Measurements from ENCODE around the gene OGDH.

OGDH gene

GRCh38 chr7:44618753-44619152 lies 12.3 kb downstream of the OGDH start:
- peak; percentile 59 for DNase-seq (ENCODE audit: low spot score)

DNA sequence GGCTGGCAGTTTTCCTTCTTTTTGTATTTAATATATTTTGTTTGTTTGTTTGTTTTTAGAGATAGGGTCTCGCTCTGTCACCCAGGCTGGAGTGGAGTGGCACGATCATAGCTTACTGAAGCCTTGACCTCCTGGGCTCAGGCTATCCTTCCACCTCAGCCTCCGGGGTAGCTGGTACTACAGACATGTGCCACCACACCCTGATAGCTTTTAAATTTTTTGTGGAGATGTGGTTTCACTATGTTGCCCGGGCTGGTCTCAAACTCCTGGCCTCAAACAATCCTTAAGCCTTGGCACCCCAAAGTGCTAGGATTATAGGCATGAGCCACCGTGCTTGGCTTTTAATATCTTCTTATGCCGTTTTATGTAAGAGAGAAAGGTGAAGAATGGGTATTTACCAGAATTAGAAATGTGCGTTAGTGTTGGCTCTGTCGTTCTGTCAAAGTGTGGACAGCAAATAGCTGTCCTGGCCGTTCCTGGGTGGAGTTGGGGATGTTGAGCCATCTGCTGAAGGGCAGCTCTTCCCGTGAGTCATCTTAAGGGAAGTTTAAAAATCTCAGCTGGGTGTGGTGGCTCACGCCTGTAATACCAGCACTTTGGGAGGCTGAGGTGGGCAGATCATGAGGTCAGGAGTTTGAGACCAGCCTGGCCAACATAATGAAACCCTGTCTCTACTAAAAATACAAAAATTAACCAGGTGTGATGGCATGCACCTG lies 14.8 kb downstream of the OGDH start:
- DNase-seq (ENCODE audit: low spot score) = no peak

DNA sequence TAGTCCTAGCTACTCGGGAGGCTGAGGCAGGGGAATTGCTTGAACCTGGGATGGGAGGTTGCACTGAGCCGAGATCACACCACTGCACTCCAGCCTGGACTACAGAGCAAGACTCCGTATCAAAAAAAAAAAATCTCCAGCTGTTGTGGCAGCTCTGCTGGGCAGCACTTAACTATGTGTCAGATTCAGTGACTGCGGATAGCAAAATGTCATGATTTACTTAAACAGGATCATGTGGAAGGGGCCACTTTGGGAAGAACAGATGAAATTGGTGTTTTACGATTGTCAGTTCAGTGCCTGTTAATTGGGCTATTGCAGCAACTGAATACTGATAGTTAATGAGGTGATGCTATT lies 15.3 kb downstream of the OGDH start:
- no peak for DNase-seq (ENCODE audit: low spot score)

DNA sequence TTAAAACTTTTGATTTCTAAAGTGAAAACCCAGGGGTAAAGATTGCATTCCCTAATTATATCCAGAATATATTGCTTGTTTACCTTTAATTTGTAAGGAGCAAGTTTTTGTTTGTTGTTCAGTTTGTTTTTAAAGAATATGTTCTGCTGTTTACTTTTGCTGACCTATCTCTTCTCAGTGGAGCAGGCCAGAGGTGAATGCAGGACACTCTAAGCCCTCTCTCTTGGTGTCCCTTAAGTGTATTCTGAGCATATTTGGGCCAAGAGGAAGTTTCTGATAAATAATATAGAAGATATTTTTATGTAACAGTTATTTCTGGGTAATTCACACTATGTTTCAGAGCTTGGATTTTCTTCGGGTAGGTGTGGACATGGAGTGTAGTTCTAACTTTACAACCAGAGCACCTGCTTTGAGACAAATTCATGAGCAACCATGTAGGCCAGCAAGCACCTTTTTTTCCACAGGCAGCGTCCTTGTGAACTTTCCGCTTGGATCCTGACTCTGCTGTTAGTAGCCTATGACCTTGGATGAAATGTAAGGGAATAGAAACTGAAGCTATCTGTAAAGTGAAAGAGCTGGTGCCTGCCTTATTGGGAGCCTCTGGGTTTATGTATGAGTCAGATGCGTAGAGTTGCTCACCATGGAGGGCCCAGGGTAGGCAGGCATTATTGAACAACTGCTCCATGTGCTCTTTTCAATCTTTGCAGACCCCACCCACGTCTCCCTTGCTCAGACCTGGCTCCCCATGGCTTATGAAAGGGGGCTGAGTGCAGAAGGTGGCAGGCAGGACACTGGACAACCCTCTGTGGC lies 16.1 kb downstream of the OGDH start:
- DNase-seq (ENCODE audit: low spot score) = peak; percentile 67

DNA sequence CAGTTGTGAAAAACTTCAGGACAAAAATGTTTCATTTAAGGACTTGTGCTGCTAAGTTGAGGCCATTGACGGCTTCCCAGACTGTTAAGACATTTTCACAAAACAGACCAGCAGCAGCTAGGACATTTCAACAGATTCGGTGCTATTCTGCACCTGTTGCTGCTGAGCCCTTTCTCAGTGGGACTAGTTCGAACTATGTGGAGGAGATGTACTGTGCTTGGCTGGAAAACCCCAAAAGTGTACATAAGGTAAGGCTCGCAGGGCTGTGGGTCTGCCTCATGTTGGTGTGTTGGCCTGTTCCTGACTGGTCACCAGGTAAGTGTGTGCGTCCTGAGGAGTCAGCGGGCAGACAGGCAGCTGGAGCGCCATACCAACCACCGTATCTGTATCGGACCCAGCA lies 17.9 kb downstream of the OGDH start:
- DNase-seq (ENCODE audit: low spot score) = no peak

DNA sequence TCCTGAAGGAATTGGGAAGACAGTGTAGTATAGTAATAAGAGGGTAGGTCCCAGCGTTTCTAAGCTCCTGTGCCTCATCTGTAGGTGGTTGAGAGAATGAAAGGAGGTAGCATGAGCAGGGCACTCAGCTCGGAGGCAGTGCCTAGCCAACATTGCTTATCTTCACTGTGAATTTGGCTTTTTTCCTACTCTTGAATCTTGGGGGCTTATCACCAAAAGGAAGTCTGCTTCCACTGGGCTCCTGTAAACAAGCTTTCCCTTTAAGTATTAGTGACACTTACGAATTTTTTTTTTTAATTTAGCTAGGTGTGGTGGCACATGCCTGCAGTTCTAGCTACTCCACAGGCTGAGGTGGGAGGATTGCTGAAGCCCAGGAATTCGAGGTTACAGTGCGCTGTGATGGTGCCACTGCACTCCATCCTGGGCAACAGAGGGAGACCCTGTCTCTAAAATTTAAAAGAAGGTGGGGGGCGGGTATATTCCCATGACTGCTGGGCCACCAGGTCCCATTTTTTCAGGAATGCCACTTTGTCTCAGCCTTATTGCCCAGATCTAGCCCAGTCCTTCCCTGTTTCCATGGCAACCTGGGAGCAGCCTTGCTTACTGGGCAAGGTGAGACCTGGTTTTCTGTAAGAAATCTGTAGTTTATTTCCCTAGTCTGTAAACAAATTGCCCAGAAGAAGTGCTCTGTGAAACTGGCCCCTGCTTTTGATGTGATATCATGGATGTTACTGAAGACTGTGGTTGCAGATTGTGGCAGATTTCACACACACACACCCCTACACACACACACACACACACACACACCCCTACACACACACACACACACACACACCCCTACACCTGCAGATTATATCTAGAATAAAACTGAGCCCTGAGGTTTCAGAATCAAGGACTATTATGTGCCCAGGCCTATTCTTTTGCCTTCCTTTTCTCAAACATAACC lies 19.4 kb downstream of the OGDH start:
- DNase-seq (ENCODE audit: low spot score) = peak; percentile 55

- DNase-seq (ENCODE audit: low spot score) = no peak
Measured at GRCh38 chr7:44626620-44627019, 20.2 kb downstream of the OGDH start.

- no peak for DNase-seq (ENCODE audit: low spot score)
Measured at GRCh38 chr7:44629829-44630522, 23.5 kb downstream of the OGDH start.

GRCh38 chr7:44630792-44631457 lies 24.5 kb downstream of the OGDH start:
- DNase-seq (ENCODE audit: low spot score) = no peak

GRCh38 chr7:44631458-44632115 lies 25.2 kb downstream of the OGDH start:
- DNase-seq (ENCODE audit: low spot score) = peak; percentile 77

- DNase-seq (ENCODE audit: low spot score) = no peak
Measured at GRCh38 chr7:44632196-44632595, 25.8 kb downstream of the OGDH start.

DNA sequence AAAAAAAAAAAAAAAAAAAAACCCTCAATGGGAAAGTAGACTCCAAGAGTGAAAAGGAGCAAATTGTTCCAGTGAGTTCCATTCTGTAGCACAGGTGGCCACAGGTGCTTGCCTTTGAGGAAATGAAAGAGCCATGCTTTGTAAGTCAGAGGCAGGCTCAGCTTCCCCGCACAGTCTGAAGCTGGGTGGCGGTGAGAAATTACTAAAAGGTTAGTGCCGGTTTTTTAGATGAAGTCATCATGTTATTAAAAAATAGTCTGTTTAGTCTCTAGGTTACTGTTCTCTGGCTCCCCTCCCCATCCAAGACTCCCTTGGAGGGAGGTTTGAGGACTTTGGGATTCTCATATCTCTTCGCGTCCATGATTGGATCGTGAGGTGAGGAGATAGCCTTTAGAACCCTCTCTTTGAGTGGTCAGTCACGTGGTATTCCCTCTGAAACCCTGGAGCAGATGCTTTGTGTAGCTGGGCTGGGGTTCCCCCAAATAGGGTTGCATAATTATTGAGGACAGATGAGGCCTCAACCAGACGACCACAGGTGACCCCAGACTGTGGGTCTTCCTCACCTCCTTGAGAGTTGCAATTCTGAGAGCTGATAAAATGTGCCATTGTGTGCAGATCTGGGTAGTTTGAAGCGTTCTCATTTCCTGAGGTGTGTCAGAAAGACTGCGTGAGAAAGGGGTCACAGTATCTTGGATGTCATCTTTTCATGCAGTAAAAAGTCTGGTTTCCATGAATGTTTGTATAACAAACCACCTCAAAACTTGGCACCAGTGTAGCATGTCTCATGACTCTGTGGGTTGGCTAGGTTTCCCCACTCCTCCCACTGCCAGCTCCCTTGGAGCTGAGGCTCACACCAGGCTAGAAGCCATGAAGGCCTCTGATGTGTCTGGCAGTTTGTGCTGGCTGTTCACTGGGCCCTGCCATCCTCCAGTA lies 27.1 kb downstream of the OGDH start:
- peak; percentile 89 for DNase-seq (ENCODE audit: low spot score)

GRCh38 chr7:44634187-44634838 lies 27.9 kb downstream of the OGDH start:
- DNase-seq (ENCODE audit: low spot score) = no peak

GRCh38 chr7:44634839-44635591 lies 28.6 kb downstream of the OGDH start:
- peak; percentile 58 for DNase-seq (ENCODE audit: low spot score)

DNA sequence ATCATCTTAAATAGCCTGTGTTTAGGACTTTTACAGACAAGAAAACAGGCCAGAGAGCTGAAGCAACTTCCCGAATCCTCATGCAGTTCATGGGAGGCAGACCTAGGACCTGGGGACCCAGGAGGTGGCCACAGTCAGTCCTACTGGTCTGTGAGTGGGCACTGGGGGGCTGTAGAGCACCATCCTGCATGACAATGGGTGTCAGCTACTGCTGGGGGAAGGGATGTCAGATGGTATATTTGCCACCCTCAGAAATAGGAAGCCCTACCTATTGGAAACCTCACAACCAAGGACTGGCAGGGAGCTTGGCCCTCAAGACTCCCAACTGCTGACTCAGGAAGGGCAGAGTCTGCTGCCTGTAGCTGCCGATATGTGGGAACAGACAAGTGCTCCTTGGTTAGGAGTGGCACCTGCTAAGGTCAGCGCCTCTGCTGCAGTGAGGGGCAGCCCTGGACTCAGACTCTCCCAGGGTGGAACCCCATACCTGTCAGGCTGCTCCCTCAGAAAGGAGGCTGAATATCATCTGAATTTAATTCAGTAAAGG lies 29.7 kb downstream of the OGDH start:
- DNase-seq (ENCODE audit: low spot score) = no peak

- DNase-seq (ENCODE audit: low spot score) = no peak
Measured at GRCh38 chr7:44636926-44637325, 30.5 kb downstream of the OGDH start.

DNA sequence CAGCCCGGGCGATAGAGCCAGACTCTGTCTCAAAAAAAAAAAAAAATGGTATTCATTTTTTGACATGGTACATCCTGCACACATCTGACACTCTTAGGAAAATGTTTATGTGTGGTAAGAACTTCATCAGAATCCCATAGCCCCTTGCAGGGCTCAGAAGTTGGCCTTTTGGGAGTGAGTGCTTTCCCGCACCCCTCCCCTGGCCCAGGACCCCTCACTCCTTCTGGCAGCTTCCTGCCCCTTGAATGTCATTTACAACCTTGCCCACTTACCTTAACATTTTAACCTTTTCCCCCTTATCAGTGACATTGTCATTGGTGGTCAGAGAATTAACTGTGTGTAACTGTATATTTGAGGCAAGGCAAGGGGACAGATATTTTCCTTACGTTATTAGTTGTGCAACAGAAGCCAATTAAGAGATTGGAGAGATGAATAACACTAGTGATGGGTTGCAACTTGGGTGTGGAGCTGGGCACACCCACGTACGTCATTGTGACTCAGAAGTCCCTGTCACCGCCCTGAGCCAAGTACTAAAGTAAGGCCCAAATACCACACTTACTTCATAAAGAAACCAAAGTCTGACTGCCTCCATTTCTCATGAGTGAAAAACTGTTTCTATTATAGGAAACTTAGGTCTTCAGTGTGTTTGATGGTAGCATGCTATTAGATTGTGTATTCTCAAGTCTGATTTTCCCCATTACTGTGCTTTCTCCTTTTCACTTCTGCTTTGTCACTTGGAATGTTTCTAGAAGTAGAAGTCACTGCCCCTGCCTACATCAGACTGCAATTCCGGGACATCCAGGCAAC lies 31.6 kb downstream of the OGDH start:
- peak; percentile 88 for DNase-seq (ENCODE audit: low spot score)

Measured in CD4-positive, alpha-beta T cell treated with Interleukin-15 for 4 hours (primary cell).